Measurements from ENCODE around the gene NFYC. TPM values are rescaled to one million over a fixed set of nuclear protein-coding genes. Genes with fewer than 3 reads are reported as not detected.

NFYC gene
- total and polyA plus RNA-seq, 2 of the 8 experiments (the other 6 are each of a cell fraction or from before 2014, with no cell fraction given), result 54.1 to 124 TPM

- TF ChIP-seq CBX5 (IDR thresholded peaks at IDR 0.05; ENCODE audit: low read depth, low read length), result no peak
- TF ChIP-seq HDAC6 (IDR thresholded peaks at IDR 0.05; ENCODE audit: low read depth, low read length), result no peak
- no peak for TF ChIP-seq NANOG (IDR thresholded peaks at IDR 0.05; ENCODE audit: insufficient read depth, low read depth, low read length, poor library complexity, severe bottlenecking)
- TF ChIP-seq SIX5 (IDR thresholded peaks at IDR 0.05; ENCODE audit: low read depth, low read length), result no peak
- no peak for TF ChIP-seq GTF2F1 (IDR thresholded peaks at IDR 0.05; ENCODE audit: borderline replicate concordance, low read depth, low read length)
- peak; percentile 63; the same call in 1 of the 2 replicates for TF ChIP-seq RBBP5 (IDR thresholded peaks at IDR 0.05; ENCODE audit: borderline replicate concordance, low read depth, low read length)
- TF ChIP-seq KDM1A (IDR thresholded peaks at IDR 0.05; ENCODE audit: borderline replicate concordance, low read length), result peak; percentile 100
- no peak for TF ChIP-seq JUN (IDR thresholded peaks at IDR 0.05; ENCODE audit: low read depth, low read length)
- no peak for TF ChIP-seq CHD7 (IDR thresholded peaks at IDR 0.05; ENCODE audit: insufficient replicate concordance, low read length)
- no peak for TF ChIP-seq CBX8 (IDR thresholded peaks at IDR 0.05; ENCODE audit: borderline replicate concordance, low read depth, low read length)
- TF ChIP-seq POLR2AphosphoS5 (IDR thresholded peaks at IDR 0.05; ENCODE audit: low read depth, low read length), result no peak
Measured at GRCh38 chr1:40802078-40802741, 110.7 kb downstream of the NFYC start (continued).
